Psoas muscle (tissue), 8 donors: ENCODE data around the gene TYK2. TPM values are rescaled to one million over a fixed set of nuclear protein-coding genes. Genes with fewer than 3 reads are reported as not detected.
A peak's percentile ranks its signal among the peaks of the same experiment; 100 is the strongest.

Experiments
- ATAC-seq, 4 donors: fragments of 200-7000 bp; cut with Tn5 transposase; one replicate each; pipeline ENCODE4 v1.9.1; 2020; ENCODE audit warnings: moderate library complexity in 3 of 4, mild to moderate bottlenecking in 2 of 4
- DNase-seq, 2 donors: peaks; one replicate each; pipeline ENCODE4 v3.0.0-alpha.2; 2020
- H3K27ac ChIP-seq: fragments of 200-600 bp; one replicate; pipeline ENCODE4 v1.8.0; 2022
- H3K27me3 ChIP-seq, 3 donors: fragments of 200-600 bp in 1 of 3; one replicate each; pipeline versions ENCODE4 v1.6.1 to v1.8.0; 2013 to 2022; ENCODE audit warnings: low read length in 2 of 3, mild to moderate bottlenecking in 2 of 3, moderate library complexity in 1 of 3; ENCODE audit not compliant: insufficient read depth in 3 of 3
- H3K36me3 ChIP-seq, 2 donors: fragments of 200-600 bp in 1 of 2; one replicate each; pipeline versions ENCODE4 v1.6.1 to v1.8.0; 2013 to 2022; ENCODE audit warnings: low read depth in 1 of 2, mild to moderate bottlenecking in 1 of 2, moderate library complexity in 1 of 2; ENCODE audit not compliant: insufficient read depth in 1 of 2
- H3K4me1 ChIP-seq: fragments of 200-600 bp; one replicate; pipeline ENCODE4 v1.8.0; 2022
- H3K4me3 ChIP-seq: fragments of 200-600 bp; one replicate; pipeline ENCODE4 v1.8.0; 2022; ENCODE audit warnings: mild to moderate bottlenecking
- H3K9me3 ChIP-seq: fragments of 200-600 bp; one replicate; pipeline ENCODE4 v1.8.0; 2022
- WGBS, 3 donors: extraction: QIAGEN DNeasy Blood & Tissue Kit; methylation state at CpG; one replicate each; pipeline versions ENCODE4 v1.1.6 to v1.1.7; 2013; 5-methylcytosine and 5-hydroxymethylcytosine counted together
- intact Hi-C, 2 donors: fragments of 100-400 bp; cut with DNase I; formaldehyde crosslinking; loops; one replicate each; pipeline versions ENCODE4 v1.11.0 to v1.14.2; 2022
- polyA plus RNA-seq, 3 donors: library from polyadenylated mRNA; stranded (reverse); fragments of 200-250 nt; gene quantifications; one replicate each; pipeline ENCODE4 v1.2.3, GENCODE V29; 2013
- total RNA-seq, 4 donors: library from RNA; stranded (reverse); fragmentation: NEBNext Ultra II Directional in 2 of 4; extraction: Animal tissue kit (Norgen Biotek cat#: 25700) in 2 of 4; gene quantifications; one replicate each; pipeline versions ENCODE4 v1.2.1 to v1.2.4, GENCODE V29; 2021 to 2023
- TF ChIP-seq, protein P1 (sequence below): fragments of 200-600 bp; IDR thresholded peaks from one replicate; pipeline ENCODE4 v1.8.0; 2022; ENCODE audit warnings: antibody characterized with exemption
- donor health status: healthy with polysubstance abuse.
- donor health status: DM: no; HTN: no; CAD: no; lungs with moderate emphysema.
- donor health status: Bipolar disorder and iron deficiency.
- donor health status: healthy.
- donor health status: DM: yes; HTN: yes; CAD: no.
- donor health status: DM: no; HTN: no; CAD: no.
- donor health status: DM: no; HTN: no; CAD: no.
- donor health status: DM: yes; HTN: yes; CAD: no.

TYK2 gene
- total and polyA plus RNA-seq, 7 donors = 37.1 to 58.8 (median 41.7) TPM

DNA sequence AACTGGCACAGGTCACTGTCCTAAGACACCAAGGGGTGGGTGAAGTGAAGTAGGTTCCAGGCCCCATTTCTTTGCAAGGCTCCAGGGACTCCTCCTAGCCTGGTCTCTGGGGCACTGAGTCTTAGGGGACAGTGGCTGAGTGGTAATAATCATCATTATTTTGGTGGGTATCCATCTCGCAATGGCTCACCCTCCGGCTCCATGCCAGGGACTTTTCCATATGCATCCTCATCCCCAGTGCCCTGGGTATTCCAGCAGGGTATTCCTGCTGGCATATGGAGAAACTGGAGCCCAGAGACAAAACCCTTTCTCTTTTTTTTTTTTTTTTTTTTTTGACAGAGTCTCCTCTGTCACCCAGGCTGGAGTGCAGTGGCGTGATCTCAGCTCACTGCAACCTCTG is 42.5 kb upstream of the TYK2 start:
- peaks cover 0 to 59% (median 23%) of the 10 kb centered on the region in 3 donors for H3K27me3 ChIP-seq
- H3K36me3 ChIP-seq = no peaks in the 10 kb centered on the region
- ATAC-seq = no peak
- no peaks in the 10 kb centered on the region for H3K9me3 ChIP-seq
- TF ChIP-seq, protein P1, sequence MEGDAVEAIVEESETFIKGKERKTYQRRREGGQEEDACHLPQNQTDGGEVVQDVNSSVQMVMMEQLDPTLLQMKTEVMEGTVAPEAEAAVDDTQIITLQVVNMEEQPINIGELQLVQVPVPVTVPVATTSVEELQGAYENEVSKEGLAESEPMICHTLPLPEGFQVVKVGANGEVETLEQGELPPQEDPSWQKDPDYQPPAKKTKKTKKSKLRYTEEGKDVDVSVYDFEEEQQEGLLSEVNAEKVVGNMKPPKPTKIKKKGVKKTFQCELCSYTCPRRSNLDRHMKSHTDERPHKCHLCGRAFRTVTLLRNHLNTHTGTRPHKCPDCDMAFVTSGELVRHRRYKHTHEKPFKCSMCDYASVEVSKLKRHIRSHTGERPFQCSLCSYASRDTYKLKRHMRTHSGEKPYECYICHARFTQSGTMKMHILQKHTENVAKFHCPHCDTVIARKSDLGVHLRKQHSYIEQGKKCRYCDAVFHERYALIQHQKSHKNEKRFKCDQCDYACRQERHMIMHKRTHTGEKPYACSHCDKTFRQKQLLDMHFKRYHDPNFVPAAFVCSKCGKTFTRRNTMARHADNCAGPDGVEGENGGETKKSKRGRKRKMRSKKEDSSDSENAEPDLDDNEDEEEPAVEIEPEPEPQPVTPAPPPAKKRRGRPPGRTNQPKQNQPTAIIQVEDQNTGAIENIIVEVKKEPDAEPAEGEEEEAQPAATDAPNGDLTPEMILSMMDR = no peak
- peaks cover 15% of the 10 kb centered on the region for H3K4me1 ChIP-seq
- DNase-seq = no peak
- intact Hi-C loops = no loop called here
- no peak overlapping the region for H3K27ac ChIP-seq
- 63 to 76% (median 74%) methylated on average over 3 of the region's 3 CpGs for WGBS, 3 donors
- no peak overlapping the region for H3K4me3 ChIP-seq

DNA sequence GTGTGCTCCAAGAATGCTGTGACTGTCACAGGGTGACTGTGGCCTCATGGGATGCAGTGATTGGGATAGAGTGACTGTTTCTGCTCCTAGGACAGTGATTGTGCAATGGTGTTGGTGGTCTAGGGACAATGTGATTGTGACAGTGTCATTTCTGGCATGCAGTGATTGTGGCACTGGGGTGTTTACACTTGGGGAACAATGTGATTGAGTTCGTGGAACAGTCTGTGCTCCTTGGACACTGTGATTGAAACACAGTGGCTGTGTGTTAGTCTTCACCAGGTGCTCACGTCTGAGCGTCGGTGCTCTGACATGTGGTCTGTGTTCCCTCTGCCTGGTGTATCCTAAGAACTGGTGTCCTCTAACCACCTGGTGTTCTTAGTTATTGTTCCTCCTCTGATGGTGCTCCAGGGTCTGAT is 41.7 kb upstream of the TYK2 start:
- 52 to 66% (median 62%) methylated on average over 4 of the region's 4 CpGs for WGBS, 3 donors
- no peak overlapping the region for H3K4me3 ChIP-seq
- no peaks in the 10 kb centered on the region for H3K36me3 ChIP-seq
- DNase-seq (no peak), ATAC-seq (no peak)
- H3K4me1 ChIP-seq = peaks cover 18% of the 10 kb centered on the region
- TF ChIP-seq, protein P1 = no peak
- H3K27ac ChIP-seq = no peak overlapping the region
- H3K27me3 ChIP-seq = peaks cover 0 to 67% (median 26%) of the 10 kb centered on the region in 3 donors
- no peaks in the 10 kb centered on the region for H3K9me3 ChIP-seq
- intact Hi-C loops = no loop called here

DNA sequence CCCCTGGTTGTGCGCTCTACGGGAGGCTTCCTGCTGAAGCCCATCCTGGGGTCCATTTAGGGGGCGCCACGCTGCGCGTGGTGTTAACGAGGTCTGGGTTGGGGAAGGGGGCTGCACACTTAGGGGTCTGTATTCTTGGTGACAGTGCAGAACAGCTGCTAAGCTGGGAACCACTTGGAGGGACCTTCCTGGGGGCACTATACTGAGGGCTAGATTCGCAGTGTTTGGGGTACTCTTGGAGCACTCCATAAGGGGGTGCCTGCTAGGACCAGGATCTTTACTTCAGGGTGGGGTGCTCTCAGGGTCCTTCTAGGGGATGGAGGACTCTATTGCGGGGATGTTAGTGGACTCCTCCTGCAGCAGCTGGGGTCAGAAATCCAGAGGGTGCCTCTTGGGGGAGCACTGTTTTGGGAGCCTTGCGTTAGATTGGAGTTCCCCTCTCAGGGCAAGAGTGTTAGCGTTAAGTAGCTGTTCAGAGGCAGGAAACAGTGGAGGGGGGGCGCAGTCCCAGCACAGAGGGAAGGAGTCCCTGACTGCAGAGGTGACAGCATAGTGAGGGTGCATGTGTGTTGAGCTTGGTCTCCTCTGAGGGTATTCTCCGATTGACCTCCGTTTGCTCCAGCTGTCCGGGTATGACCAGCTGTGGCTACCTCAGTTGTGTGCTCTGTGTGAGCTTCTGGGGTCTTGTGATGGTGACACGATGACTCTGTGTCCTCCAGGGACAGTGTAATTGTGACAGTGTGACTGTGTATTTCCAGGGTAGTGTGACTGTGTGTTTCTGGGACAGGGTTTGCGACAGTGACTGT is 41.1 kb upstream of the TYK2 start:
- DNase-seq (no peak), ATAC-seq (no peak)
- no peaks in the 10 kb centered on the region for H3K36me3 ChIP-seq
- peaks cover 0 to 70% (median 26%) of the 10 kb centered on the region in 3 donors for H3K27me3 ChIP-seq
- peaks cover 18% of the 10 kb centered on the region for H3K4me1 ChIP-seq
- TF ChIP-seq, protein P1 = no peak
- intact Hi-C loops = no loop called here
- no peak overlapping the region for H3K27ac ChIP-seq
- H3K9me3 ChIP-seq = no peaks in the 10 kb centered on the region
- 20 to 24% (median 24%) methylated on average over 17 of the region's 17 CpGs for WGBS, 3 donors
- no peak overlapping the region for H3K4me3 ChIP-seq

DNA sequence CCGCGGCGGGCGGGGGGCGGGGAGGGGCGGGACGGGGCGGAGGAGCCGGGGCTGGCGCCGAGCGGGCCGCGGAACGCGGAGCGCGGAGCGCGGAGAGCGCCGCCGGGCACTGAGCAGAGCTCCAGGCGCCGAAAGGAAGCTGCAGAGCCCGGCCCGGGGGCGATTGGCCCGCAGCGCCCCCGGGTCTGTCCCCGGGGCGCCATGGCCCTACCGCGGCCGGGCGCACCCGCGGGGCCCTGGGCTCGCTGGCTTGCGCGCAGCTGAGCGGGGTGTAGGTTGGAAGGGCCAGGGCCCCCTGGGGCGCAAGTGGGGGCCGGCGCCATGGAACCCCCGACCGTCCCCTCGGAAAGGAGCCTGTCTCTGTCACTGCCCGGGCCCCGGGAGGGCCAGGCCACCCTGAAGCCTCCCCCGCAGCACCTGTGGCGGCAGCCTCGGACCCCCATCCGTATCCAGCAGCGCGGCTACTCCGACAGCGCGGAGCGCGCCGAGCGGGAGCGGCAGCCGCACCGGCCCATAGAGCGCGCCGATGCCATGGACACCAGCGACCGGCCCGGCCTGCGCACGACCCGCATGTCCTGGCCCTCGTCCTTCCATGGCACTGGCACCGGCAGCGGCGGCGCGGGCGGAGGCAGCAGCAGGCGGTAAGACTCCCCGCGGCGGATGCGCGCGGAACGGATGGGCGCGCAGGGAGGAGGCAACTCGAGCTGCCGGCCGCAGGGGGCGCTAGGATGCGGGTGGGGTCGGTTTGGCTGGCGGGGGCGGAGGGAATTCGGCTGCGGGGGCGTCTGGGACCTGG is 40.3 kb upstream of the TYK2 start, which contains the start of gene PDE4A:
PDE4A (plus strand) TSS at position 95 of the 796 bp plus-strand sequence; CDS start at position 322, 227 bp downstream.
- TF ChIP-seq, protein P1 = peak; percentile 21
- Histone ChIP-seq H3K9me3 (no peaks in the 10 kb centered on the region), H3K27me3 (peaks cover 0 to 70% (median 26%) of the 10 kb centered on the region in 3 donors), H3K36me3 (no peaks in the 10 kb centered on the region), H3K4me3 (peak within 1 kb of the TSS; percentile 40), H3K27ac (no peak within 1 kb of the TSS), H3K4me1 (peaks cover 22% of the 10 kb centered on the region)
- DNase-seq = peak in 1 of 2 donors; percentile 60
- ATAC-seq = no peak
- WGBS, 3 donors = 1% methylated on average over 38 to 102 of the region's 104 CpGs
- intact Hi-C loops = no loop called here
